Stimulated activated CD4-positive, alpha-beta T cell treated with anti-CD3 and anti-CD28 coated beads, TNF-alpha, amount 100 ng/mL, for 1 hour (primary cell): ENCODE data around the gene ADAMTS3.

Experiments used
- DNase-seq, 3 donors: peaks; one replicate each; pipeline ENCODE4 v3.0.0-alpha.2; 2020; ENCODE audit warnings: low read depth in 3 of 3, low spot score in 1 of 3

ADAMTS3 gene

DNA sequence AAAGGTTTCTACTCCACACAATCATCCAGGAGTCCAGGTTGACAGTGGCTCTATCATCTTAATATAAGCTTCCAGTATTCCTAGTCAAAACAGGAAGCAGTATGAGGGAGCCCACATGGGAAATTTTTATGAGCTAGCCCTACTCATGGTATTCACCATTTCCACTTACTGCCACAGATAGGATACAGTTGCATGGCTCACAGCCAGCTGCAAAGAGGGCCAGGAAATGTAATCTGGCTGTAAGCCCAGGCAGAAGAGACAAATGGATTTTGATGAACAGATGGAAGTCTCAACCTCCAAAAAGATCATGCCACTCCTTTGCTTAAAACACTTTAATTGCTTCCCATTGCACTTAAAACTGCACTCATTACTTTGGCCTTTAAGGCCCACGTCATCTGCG is 150.6 kb downstream of the ADAMTS3 start:
- no peak for DNase-seq

DNA sequence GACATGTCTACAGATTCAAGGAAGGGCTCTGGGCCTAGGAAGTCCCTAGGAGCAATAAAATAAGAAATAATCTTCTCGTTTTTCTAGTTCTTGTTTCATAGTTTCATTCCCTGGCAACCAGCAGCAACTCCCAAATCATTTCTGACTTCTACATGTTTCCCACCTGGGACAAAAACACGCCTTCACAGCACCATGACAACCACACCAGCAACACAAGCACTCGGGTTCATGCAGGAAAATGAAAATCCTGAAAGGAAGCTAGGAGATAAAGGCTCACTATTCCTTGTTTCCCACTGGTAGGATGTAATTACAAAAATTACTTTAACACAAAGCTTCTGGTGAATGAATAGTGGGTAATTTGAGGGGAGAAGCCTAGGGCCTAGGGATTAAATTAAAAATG is 158.9 kb downstream of the ADAMTS3 start:
- DNase-seq = no peak

DNA sequence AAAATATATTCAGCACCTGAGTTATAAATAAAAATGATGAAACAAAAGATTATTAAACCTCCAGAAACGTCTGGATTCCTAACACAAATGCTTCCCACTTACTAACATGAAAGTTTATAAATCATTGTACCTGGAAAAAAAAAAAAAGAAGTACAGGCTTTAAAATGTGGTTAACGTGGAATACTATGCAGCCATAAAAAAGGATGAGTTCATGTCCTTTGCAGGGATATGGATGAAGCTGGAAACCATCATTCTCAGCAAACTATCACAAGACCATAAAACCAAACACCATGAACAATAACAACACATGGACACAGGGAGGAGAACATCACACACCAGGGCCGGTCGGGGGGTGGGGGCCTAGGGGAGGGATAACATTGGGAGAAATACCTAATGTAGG is 160.5 kb downstream of the ADAMTS3 start:
- DNase-seq = no peak

GRCh38 chr4:72405417-72405816 is 163.6 kb downstream of the ADAMTS3 start:
- DNase-seq = no peak

DNA sequence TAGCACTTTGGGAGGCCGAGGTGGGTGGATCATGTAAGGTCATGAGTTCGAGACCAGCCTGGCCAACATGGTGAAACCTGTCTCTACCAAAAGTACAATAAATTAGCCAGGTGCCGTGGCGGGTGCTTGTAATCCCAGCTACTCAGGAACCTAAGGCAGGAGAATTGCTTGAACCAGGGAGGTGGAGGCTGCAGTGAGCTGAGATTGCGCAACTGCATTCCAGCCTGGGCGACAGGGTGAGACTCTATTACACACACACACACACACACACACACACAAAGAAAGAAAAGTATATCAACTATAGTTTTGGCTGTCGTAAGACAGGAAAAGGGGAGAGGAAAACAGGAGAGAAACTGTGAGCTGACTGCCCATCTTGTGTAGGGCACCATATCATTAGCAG is 171.7 kb downstream of the ADAMTS3 start:
- DNase-seq = no peak

DNA sequence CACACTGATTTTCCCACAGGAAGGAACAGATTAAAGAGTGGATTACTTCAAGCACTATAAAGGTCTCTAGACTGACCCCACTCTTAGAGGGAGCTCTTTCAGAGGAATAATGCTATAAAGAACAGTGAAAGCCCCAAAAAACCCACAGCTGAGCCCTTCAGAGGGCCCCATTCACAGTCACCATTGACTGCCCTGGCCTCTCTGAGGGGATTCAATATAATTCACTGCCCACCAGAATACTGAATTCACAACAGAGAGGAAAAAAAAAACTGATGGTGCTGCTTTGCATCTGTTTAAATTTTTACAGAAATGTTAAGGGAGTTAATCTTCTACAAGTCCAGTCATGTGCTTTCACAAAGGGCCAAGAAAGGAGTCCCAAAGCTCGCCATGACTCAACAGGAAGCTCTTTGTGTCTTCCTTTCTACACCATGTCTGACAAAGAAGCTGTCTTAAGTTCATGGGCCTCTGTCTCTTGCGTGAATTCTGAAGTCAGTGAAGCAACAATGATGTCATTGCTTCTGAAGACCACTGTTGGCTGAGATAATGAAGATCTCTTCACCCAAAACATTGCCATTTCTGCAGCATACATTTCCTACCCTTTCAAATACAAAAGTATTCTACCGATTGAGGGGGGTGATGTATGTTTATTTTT is 174.9 kb downstream of the ADAMTS3 start:
- no peak for DNase-seq

DNA sequence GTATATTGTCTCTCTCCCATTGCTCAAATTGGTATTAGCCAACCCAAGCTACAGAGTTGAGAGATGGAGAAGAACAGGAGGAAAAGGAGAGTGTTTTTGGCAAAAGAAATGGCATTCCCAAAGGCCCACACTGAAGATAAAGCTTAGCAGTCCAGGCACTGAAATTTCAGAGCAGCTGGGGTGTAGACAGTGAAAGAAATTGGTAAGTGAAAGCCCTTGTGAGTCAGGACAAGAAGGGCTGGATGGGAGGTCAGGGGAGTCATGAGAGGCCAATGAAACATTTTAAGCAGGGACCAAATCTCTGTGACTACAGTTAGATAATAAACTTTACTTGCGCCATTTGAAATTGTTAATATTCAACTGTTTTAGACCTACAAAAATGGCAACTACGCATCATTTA is 177.7 kb downstream of the ADAMTS3 start:
- DNase-seq = no peak

DNA sequence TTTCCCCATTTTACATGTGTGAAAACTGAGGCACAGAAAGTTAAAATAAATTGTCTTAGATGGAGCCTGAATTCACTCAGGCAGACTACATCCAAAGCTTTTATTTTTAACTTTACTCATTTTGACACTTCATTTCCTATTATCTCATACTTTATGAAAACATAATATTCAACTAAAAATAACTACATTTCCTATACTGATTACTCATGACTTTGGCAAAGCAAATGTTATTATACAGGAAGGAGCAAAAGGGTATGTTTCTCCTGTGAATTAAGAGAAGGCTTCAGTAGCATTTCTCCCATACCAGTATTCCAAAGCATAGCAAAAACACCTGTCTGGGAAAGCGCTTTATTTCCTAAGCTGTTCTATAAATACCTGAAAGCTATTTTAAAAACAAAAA is 178.6 kb downstream of the ADAMTS3 start:
- DNase-seq = no peak

- DNase-seq = no peak
These were observed 180.5 kb downstream of the ADAMTS3 start for GRCh38 chr4:72388521-72388920.

- no peak for DNase-seq
These were observed 181.1 kb downstream of the ADAMTS3 start for GRCh38 chr4:72387959-72388358.

GRCh38 chr4:72383439-72383838 is 185.6 kb downstream of the ADAMTS3 start:
- no peak for DNase-seq

DNA sequence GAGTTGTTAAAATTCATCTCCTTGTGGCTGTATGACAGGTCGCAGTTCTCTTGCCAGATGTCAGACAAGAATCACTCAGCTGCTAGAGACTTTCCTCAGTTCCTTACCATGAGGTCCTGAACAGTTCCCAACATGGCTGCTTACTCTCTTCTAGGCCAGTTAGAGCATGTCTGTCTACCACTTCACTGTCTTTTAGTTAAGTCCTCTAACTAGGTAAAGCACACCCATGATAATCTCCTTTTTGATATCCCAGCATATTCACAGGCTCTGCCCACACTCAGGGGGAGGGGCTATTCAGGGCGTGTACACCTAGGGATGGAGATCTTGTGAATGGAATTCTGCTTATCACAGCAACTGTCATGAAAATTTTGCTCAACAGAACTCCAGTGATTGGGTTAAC is 190.1 kb downstream of the ADAMTS3 start:
- no peak for DNase-seq

- no peak for DNase-seq
These were observed 191.4 kb downstream of the ADAMTS3 start for GRCh38 chr4:72377491-72378194.

GRCh38 chr4:72376901-72377300 is 192.1 kb downstream of the ADAMTS3 start:
- DNase-seq = no peak

- DNase-seq = no peak
These were observed 193.8 kb downstream of the ADAMTS3 start for GRCh38 chr4:72375073-72375736.

DNA sequence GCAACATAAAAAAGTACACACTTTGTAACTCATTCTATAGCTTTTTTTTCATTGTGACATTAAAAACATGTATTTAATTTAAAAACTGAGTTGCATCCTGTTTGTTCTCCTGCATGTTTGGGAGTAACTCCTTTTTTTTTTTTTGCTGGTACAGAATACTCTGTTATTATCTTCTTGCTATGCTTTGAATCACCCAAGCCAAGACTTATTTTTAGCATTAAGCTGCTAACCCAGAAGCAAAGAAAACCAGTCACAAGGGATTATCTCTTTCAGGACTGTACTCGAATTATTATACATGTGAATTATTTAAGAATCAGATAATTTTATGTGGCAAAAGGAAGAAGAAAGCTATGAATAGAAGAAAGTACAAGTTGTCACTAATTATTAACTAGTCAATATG is 194.9 kb downstream of the ADAMTS3 start:
- DNase-seq = no peak

GRCh38 chr4:72366601-72367000 is 202.4 kb downstream of the ADAMTS3 start:
- no peak for DNase-seq

- DNase-seq = no peak
These were observed 203.0 kb downstream of the ADAMTS3 start for GRCh38 chr4:72365981-72366380.

DNA sequence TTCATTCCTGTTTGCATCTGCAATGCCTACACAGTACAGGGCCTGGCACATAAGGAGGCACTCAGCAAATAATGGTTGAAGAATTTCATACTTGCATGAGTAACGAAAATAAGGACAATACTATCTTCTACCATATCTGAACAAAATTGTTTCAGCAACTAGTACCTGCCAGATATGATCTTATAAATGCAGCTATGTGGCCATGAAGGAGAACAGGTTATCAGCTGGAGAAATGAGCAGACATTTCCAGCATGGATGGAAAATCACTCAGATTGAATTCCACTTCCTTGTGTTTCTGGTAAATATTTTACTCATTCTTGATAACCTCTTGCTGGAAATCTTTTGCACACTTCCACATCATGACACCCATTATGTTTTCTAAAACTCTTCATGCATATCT is 204.0 kb downstream of the ADAMTS3 start:
- DNase-seq = no peak

DNA sequence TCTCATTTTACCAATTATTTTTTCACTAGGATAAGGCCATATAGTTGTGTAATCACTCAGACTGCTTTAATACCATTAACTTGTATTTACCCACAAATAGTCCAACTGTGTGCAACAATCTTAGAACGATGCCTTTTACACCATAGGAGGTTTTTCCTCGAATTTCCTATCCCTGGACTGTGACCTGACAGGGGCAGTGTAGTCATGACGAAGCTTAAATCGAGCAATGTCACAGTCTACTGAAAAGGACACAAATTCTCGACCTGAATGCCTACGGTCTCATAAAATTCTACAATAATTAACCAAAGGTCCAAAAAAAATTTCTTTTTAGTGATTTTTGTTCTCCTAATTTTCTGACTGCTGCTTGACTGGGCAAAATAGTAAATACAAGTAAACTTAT is 208.9 kb downstream of the ADAMTS3 start:
- DNase-seq = no peak

- no peak for DNase-seq
These were observed 210.5 kb downstream of the ADAMTS3 start for GRCh38 chr4:72358483-72358882.

- DNase-seq = no peak
These were observed 211.1 kb downstream of the ADAMTS3 start for GRCh38 chr4:72357908-72358307.

- DNase-seq = no peak
These were observed 216.3 kb downstream of the ADAMTS3 start for GRCh38 chr4:72352711-72353110.
